ENCODE measurements around the gene CFDP1. TPM values are rescaled to one million over a fixed set of nuclear protein-coding genes. Genes with fewer than 3 reads are reported as not detected.
A peak's percentile ranks its signal among the peaks of the same experiment; 100 is the strongest.
"Not testable (repeated sequence)": the region's sequence is repeated elsewhere in the genome, so short reads cannot be mapped to it uniquely, and the experiment has no call there.

The CFDP1 gene
- total and polyA plus RNA-seq, 8 donors, result 25.8 to 126 (median 60.7) TPM; not detected in 1

DNA sequence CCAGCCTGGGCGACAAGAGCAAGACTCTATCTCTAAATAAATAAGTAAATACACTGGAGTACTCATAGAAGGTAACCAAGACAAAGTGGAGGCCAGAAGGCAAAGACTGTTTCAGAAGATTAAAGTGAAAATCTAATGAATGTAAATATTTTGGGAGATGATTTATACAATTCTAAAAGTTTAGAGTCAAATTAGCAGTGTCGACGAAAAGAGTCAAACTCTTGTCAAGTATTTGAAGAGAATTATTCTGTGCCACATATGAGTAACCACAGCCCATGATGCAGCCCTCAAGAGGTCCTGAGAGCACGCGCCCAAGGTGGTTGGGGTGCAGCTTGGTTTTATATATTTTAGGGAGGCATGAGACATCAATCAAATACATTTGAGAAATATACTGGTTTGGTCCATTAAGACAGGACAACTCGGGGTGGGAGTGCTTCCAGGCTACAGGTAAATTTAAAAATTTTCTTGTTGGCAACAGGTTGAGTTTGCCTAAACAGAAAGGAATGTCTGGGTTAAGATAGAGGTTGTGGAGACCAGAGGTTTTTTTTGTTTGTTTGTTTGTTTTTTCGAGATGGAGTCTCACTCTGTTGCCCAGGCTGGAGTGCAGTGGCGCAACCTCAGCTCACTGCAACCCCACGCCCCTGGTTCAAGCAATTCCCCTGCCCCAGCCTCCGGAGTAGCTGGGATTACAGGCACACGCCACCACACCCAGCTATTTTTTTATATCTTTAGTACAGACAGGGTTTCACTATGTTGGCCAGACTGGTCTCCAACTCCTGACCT is 3.5 kb downstream of the CFDP1 start:
- no peaks in the 10 kb centered on the region for H3K27me3 ChIP-seq
- H3K4me1 ChIP-seq, result peaks cover 0 to 44% (median 29%) of the 10 kb centered on the region in 4 donors
- TF ChIP-seq POLR2AphosphoS5 (IDR thresholded peaks at IDR 0.05), result no peak
- TF ChIP-seq EP300 (IDR thresholded peaks at IDR 0.05), result no peak
- TF ChIP-seq POLR2A (IDR thresholded peaks at IDR 0.05), result no peak
- TF ChIP-seq, protein P1, sequence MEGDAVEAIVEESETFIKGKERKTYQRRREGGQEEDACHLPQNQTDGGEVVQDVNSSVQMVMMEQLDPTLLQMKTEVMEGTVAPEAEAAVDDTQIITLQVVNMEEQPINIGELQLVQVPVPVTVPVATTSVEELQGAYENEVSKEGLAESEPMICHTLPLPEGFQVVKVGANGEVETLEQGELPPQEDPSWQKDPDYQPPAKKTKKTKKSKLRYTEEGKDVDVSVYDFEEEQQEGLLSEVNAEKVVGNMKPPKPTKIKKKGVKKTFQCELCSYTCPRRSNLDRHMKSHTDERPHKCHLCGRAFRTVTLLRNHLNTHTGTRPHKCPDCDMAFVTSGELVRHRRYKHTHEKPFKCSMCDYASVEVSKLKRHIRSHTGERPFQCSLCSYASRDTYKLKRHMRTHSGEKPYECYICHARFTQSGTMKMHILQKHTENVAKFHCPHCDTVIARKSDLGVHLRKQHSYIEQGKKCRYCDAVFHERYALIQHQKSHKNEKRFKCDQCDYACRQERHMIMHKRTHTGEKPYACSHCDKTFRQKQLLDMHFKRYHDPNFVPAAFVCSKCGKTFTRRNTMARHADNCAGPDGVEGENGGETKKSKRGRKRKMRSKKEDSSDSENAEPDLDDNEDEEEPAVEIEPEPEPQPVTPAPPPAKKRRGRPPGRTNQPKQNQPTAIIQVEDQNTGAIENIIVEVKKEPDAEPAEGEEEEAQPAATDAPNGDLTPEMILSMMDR (IDR thresholded peaks at IDR 0.05), result no peak
- H3K36me3 ChIP-seq, result no peaks in the 10 kb centered on the region
- H3K27ac ChIP-seq, result no peak overlapping the region
- WGBS, 5 donors, result 77 to 84% (median 81%) methylated on average over 11 of the region's 11 CpGs
- H3K9me3 ChIP-seq, result no peaks in the 10 kb centered on the region
- no peak overlapping the region for H3K4me3 ChIP-seq
- intact Hi-C loops (cut with DNase I; ENCODE audit: low total_unique reads), result no loop called here
- DNase-seq, result no peak

DNA sequence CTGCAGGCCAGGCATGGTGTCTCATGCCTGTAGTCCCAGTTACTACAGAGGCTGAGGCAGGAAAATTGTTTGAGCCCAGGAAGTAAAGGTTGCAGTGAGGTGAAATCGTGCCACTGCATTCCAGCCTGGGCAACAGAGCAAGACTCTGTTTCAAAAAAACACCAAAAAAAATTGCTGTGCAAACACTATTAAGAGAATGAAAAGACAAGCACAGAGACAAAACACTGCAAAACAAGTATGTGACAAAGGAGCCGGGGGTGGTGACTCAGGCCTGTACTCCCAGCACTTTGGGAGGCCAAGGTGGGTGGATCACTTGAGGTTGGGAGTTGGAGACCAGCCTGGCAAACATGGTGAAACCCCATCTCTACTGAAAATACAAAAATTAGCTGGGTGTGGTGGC is 6.8 kb downstream of the CFDP1 start:
- H3K9me3 ChIP-seq; H3K27me3 ChIP-seq; H3K4me3 ChIP-seq; intact Hi-C loops (cut with DNase I; ENCODE audit: low total_unique reads); H3K36me3 ChIP-seq; H3K27ac ChIP-seq; DNase-seq: not testable (repeated sequence)
- 73 to 82% (median 76%) methylated on average over 2 of the region's 2 CpGs for WGBS, 5 donors
- H3K4me1 ChIP-seq, result peaks cover under 1 to 38% (median 10%) of the 10 kb centered on the region in 4 donors

DNA sequence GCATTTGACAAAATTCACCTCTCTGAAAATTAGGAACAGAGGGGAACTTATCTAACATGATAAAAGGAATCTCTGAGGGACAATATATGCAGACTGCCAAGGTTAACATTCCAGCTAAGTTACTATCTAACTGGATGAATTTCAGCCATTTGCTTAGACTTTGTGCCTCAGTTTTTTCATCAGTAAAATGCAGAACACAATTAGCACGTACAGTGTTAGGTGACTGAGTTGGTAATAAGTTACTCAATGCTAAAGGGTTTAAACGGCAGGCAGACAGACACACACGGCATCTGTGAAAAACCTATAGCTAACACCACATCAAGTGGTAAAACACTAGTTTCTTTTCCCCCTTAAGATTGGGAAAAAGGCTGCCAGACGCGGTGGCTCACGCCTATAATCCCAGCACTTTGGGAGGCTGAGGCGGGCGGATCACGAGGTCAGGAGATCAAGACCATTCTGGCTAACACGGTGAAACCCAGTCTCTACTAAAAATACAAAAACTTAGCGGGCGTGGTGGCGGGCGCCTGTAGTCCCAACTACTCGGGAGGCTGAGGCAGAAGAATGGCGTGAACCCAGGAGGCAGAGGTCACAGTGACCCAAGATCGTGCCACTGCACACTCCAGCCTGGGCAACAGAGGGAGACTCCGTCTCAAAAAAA is 9.1 kb downstream of the CFDP1 start:
- peaks cover 6 to 34% (median 11%) of the 10 kb centered on the region in 4 donors for H3K4me1 ChIP-seq
- H3K4me3 ChIP-seq; H3K36me3 ChIP-seq; intact Hi-C loops (cut with DNase I; ENCODE audit: low total_unique reads); H3K9me3 ChIP-seq; H3K27me3 ChIP-seq; H3K27ac ChIP-seq: not testable (repeated sequence)
- WGBS, 5 donors, result 80 to 87% (median 81%) methylated on average over 18 of the region's 18 CpGs
- DNase-seq, result peak in 1 of 2 donors; percentile 33

GRCh38 chr16:75423723-75424104 is 9.6 kb downstream of the CFDP1 start:
- intact Hi-C loops (cut with DNase I; ENCODE audit: low total_unique reads), result no loop called here
- Histone ChIP-seq H3K4me3 (no peak overlapping the region), H3K27ac (no peak overlapping the region), H3K9me3 (no peaks in the 10 kb centered on the region), H3K27me3 (no peaks in the 10 kb centered on the region), H3K4me1 (peaks cover 6 to 34% (median 11%) of the 10 kb centered on the region in 4 donors), H3K36me3 (no peaks in the 10 kb centered on the region)
- no peak for DNase-seq
- WGBS, 5 donors, result 67 to 84% (median 73%) methylated on average over 4 of the region's 4 CpGs
- no peak for TF ChIP-seq POLR2AphosphoS5 (IDR thresholded peaks at IDR 0.05)
- no peak for TF ChIP-seq EP300 (IDR thresholded peaks at IDR 0.05)
- TF ChIP-seq, protein P1 (IDR thresholded peaks at IDR 0.05), result no peak
- no peak for TF ChIP-seq POLR2A (IDR thresholded peaks at IDR 0.05)

- H3K27me3 ChIP-seq, result no peaks in the 10 kb centered on the region
- no peak overlapping the region for H3K4me3 ChIP-seq
- WGBS, 5 donors, result 93 to 100% (median 95%) methylated on average over 1 of the region's 1 CpG
- no peak for DNase-seq
- intact Hi-C loops (cut with DNase I; ENCODE audit: low total_unique reads), result no loop called here
- no peak overlapping the region for H3K27ac ChIP-seq
- H3K4me1 ChIP-seq, result peaks cover 6 to 34% (median 15%) of the 10 kb centered on the region in 4 donors
- no peaks in the 10 kb centered on the region for H3K9me3 ChIP-seq
- TF ChIP-seq, protein P1 (IDR thresholded peaks at IDR 0.05), result no peak
- H3K36me3 ChIP-seq, result no peaks in the 10 kb centered on the region
Measured at GRCh38 chr16:75421820-75422126, 11.5 kb downstream of the CFDP1 start.
